Measurements from ENCODE around the gene SYTL2.

The SYTL2 gene

DNA sequence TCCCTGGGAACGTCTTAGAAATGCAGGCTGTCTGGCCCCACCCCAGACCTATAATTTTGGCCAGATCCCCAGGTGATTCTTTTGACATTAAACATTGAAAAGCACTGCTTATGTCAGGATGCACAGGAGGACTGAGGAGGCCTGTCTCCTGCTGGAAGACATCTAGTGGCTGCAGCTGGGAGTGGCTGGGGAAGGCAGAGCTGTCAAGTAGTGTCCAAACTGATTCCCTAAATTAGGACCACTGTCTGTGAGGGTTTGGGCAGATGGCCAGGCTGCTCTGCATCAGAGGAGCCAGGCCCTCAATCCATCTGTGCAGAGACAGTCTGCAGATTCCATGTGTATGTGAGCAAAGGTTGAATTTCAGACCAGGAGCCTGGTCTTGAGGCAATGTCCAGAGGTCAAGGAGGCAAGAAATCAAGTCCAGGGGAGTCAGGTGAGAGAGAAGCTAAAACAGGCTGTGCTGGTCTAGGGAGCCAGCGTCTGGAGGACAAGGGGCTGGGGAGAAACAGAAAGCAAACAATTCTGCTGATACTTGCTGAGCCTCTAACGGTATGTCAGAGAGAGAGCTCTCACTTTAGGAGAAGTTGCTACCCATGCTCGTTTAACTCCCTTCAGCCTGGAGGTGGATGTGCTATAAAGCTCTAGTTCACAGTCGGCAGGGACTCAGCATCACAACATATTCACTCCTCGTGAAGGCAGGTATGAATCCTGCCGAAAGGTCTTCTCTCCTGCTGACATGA is 15.3 kb upstream of the SYTL2 start:
- DNase-seq (ENCODE audit: low read depth in 1 of 2, low spot score in 1 of 2) = no peak

DNA sequence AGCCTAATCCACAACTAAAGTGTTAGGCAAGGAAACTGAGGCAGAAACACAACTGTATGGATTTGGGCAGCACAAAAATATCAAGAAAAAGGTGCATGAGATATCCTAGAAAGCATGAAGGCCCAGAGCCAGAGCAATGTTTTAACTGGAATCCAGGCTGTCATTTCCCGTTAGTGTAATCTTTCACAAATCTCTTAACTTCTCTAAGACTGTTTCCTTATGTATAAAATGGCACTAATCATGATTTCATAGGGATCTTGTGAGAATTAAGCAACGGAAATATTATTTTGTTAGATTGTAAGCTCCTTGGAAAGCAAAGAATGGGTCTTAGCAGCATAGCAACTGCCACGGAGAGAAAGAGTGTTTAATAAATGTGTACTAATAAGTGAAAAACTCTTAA is 14.7 kb upstream of the SYTL2 start:
- no peak for DNase-seq (ENCODE audit: low read depth in 1 of 2, low spot score in 1 of 2)

DNA sequence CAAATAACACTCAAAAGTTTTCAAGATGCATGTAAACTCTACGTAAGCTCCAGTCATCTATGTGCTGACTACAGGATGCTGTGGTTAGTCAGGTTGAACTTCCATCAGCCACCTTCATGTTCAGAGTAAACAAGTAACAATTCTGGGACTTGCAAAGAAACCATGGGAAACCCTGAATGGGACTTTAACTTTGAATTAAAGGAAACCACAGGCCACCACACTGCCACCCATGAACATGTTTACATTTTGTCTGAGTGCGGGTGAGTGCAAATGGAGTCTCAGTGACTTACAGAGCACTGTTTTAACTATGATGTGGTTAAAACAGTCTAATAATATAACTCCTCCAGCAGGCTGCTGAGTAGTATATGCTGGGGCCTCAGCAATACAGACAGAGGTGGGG is 12.9 kb upstream of the SYTL2 start:
- DNase-seq (ENCODE audit: low read depth in 1 of 2, low spot score in 1 of 2) = peak; percentile 23 to 41

DNA sequence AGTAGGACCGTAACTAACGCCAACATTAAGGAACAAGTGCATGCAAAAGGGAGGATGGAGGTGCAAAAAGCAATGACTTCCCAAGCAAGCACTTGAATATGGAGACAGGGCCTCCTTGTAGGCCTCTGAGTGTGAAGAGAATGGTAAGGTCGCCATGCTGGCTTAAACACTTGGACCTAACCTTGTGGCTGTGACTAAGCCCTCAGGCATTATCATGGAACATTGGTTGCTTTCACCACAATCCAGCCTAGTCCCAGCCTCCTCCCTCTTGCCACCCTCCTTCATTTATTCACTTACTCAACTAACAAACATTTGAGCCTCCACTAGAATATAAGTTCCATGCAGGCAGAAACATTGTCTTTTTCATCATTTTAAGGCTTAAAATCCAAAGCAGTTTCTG is 11.9 kb upstream of the SYTL2 start:
- DNase-seq (ENCODE audit: low read depth in 1 of 2, low spot score in 1 of 2) = no peak

DNA sequence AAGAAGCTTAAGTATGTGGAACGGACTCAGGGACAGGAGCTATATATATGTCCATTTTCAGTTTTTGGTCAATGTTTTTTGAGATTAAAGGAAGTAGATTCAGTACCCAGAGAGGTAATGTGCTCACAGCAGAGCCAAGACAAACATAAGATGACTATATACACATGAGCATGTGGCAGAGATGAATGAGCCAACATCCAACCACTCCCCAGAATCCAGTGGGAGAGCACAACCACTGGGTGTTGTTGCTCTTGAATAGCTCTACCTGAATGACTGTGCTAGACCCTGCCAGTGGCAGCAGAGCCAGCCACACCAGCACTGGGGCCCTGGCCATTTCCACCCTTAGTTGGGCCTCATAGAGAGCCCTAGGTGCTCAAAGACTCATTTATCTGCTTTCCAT is 10.7 kb upstream of the SYTL2 start:
- no peak for DNase-seq (ENCODE audit: low read depth in 1 of 2, low spot score in 1 of 2)

DNA sequence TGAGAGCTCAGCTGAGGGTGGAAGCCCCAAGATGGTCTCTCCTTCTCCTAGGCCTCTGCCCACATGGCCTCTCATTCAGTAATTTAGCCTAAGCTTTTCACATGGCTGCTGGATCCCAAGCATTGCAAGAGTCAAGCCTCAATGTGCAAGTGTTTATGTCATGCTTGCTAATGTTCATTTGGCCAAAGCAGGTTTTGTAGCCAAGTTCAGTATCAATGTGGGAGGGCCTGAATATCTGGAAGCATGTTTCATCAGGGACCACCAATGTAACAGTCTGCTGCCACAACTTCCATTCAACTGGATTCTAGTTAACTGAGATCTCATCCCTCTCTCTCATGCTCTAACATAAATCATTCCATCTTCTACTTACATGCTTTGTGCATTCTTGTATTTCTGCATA is 8.5 kb upstream of the SYTL2 start:
- no peak for DNase-seq (ENCODE audit: low read depth in 1 of 2, low spot score in 1 of 2)

DNA sequence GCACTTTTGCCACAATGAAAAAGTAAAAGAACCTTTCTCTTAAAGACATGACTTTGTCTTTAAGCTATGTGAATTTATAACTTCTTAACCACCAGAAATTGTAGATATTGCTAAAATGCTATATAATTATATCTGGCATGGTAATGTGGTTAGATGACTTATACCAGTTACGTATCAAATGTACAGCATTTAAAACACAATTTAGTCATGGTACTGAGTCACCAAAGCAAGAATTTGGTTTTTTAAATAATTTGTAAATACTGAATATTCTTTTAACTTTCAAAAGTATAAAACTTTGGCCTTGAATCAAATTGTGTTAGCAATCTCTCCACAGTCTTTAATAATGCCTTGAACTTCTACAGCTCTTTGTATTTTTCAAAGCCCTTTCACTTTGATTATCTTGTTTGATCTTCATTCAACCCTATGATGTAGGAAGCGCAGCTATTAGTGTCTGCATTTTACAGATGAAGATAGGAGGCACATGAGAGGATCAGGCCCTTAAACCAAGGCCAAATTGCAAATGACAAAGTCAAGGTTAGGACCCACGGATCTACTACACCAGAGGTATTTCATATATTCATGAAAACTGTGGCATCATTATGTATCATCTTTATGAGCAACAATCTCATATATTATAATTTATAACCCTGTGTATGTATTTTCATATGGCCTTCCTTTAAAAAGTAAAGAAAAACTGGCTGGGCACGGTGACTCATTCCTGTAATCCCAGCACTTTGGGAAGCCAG is 4.4 kb upstream of the SYTL2 start:
- no peak for DNase-seq (ENCODE audit: low read depth in 1 of 2, low spot score in 1 of 2)

DNA sequence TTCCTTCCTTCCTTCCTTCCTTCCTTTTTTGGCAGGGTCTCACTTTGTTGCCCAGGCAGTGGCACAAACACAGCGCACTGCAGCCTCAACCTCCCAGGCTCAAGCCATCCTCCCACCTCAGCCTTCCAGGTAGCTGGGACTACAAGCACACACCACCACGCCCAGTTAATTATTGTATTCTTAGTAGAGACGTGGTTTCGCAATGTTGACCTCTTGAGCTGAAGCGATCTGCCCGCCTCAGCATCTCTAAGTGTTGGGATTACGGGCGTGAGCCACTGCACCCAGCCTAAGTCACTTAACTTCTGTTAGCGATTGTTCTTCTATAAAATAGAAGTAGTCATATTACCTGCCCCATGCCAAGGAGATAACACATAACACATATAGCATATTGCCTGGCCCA is 2.8 kb upstream of the SYTL2 start:
- DNase-seq (ENCODE audit: low read depth in 1 of 2, low spot score in 1 of 2) = no peak

DNA sequence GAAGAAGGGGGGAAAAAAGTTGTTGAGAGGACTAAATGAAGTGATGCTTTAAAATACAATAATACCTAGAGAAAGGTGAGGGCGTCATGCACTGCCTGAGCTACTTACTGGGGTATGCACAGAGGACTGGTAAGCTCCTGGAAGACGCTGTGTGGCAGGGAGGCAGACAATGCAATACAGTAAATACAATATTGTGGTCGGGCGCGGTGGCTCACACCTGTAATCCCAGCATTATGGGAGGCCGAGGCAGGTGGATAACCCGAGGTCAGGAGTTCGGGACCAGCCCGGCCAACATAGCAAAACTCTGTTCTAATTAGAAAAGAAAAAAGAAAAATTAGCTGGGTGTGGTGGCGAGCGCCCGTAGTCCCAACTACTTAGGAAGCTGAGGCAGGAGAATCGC is 683 bp upstream of the SYTL2 start:
- no peak for DNase-seq (ENCODE audit: low read depth in 1 of 2, low spot score in 1 of 2)

DNA sequence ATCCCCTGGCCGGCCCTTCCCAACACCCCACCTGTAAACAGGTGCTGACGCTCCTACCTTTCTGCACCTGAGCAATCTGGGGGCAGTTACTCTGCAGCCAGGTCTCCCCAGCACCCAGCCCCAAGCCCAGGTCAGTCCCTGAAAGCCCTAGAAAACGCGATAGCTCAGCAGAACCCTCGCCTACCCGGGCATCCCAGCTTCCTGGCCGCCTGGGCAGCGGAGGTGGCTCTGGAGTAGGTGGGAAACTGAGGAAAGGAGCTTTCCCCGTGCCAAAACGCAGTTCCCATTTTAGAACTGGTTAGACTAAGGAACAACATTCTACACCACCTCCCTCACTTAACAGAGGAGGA is 445 bp downstream of the SYTL2 start:
- no peak for DNase-seq (ENCODE audit: low read depth in 1 of 2, low spot score in 1 of 2)

DNA sequence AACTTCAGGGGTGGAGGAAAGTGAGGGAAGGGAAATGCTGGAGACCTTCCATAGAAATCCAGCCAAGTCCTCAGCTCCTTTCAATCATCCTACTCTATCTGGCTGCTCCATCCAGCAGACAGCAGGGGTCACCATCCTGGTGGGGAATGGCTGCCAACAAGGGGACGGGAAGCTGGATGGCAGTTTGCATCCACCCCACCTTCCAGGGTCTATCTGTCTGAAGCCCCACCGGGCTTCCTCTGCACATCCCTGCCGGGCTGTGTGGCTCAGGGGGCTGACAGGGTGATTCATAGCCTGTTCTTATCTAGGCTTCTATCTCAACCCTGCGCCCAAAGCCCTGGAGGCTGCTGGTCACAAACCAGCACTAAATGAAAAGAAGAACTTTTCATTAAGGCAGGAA is 1.1 kb downstream of the SYTL2 start:
- DNase-seq (ENCODE audit: low read depth in 1 of 2, low spot score in 1 of 2) = no peak

DNA sequence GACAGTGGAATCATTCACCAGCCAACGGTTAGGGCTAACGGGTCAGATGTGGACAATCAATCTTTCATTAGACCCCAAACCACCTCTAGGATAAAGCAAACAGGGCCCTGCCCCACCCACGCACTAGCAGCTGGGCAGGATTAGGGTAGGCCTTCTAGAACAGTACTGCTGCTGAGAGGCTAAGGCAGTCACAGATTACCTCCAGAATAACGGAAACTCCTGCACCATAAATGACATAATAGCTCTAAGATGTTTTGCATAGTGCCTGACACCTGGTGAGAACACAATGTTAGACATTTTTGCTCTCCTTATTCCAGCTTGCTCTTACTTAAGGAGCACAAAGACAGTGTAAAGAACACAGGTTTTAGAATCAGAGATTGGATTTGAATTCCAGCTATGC is 1.8 kb downstream of the SYTL2 start:
- DNase-seq (ENCODE audit: low read depth in 1 of 2, low spot score in 1 of 2) = no peak

DNA sequence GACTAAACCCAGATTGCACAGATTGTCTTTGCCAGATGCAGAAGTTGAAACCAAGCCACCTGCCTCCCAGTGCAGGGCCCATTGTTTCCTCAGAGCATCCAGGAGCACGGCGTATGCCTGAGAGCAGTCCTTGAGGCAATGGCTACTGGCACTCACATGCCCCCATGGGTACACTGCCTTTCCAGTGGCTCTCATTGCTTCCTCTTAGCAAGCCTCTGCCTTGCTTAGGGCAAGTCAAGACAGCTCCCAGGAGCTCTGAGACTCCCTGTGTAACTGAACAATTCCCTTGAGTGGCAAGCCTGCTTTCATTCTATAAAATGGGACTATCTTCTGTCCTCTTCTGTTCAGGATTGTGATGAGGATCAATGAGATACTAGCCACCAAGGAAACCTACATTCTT is 4.1 kb downstream of the SYTL2 start:
- DNase-seq (ENCODE audit: low read depth in 1 of 2, low spot score in 1 of 2) = no peak

DNA sequence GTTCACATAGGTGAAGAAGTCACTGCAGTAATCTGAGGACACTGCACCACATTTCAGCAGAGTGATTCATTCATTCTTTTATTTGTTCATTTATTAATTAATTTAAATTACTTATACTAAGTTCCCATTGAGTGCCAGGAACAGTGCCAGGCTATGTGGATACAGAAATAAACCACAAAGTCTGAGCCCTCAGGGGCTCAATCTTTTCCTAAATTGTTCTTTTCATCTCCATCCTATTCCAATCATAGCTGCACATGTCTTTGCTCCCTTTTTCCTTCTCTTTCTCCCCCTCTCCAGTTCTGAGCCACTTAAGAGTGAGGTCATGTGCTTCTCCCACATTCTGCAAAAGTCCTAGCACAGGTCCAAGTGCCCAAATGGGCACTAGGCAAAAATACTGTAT is 4.9 kb downstream of the SYTL2 start:
- DNase-seq (ENCODE audit: low read depth in 1 of 2, low spot score in 1 of 2) = no peak

DNA sequence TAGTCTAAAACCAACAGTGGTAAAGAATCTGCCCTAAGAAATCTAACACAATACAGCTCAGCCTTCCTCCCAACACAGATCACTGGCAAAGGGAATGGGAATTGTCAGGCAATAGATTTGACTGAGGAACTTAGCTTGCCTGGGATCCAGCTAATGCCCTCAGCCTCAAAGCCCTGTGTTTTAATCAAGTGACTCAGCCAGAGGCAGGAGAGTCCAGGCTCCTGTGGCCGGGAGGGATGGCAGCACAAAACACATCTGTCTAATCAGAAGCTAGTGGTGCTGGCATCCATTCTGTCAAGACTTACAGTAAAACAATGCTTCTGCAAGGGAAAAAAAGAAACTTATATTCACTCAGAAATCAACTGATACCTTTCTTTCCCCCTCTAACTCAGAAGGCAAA is 5.6 kb downstream of the SYTL2 start:
- DNase-seq (ENCODE audit: low read depth in 1 of 2, low spot score in 1 of 2) = no peak

DNA sequence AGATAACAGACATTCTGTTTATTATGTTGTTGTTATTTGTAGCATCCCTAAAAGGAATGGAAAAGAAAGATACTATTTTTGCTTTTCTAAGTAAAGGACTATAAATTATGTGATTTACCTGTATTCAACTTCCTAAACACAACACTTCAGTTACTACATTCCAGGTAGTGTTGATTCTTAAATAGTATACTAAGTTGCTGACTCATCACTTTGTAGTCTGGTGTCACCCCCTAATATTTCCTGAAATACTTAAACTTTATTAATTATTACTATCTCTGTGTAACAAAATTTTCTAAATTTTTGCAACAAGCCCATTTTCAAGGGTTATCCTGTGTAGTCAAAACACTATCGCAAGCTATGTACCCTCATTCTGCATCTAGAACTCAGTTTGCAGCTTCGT is 7.0 kb downstream of the SYTL2 start:
- DNase-seq (ENCODE audit: low read depth in 1 of 2, low spot score in 1 of 2) = no peak

DNA sequence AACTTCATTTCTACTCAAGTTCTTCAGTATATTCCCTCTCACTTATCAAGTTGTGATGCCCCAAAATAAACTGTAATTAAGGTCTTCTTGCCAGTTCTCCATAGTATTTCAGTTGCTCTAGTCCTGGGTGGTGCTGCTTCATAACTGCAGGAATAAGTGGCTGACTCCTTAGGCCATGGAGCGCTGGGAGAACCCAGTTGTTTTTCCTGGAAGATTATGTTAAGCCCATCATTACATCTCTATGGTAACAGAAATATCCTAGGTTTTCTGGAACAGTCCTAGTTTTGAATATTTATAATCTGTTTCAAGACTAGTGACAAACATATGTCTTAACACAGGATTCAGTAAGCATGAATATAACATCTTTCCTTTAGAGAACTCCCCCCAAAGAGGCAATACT is 7.6 kb downstream of the SYTL2 start:
- no peak for DNase-seq (ENCODE audit: low read depth in 1 of 2, low spot score in 1 of 2)

DNA sequence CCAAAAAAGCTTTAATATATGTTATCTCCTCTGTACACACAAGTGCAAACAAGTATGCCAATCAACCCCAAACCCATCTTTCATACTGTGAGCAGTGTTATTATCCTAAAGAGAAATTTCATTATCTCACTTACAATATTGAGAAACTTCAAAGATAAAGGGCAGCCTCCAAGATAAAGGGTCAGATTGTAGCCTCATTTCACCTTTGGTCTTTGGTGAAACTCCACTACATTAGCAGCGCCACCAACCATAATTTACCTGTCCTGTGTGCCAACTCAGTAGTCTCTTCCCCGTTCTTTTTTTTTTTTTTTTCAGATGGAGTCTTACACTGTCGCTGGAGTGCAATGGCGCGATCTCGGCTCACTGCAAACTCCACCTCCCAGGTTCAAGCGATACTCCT is 9.4 kb downstream of the SYTL2 start:
- no peak for DNase-seq (ENCODE audit: low read depth in 1 of 2, low spot score in 1 of 2)

DNA sequence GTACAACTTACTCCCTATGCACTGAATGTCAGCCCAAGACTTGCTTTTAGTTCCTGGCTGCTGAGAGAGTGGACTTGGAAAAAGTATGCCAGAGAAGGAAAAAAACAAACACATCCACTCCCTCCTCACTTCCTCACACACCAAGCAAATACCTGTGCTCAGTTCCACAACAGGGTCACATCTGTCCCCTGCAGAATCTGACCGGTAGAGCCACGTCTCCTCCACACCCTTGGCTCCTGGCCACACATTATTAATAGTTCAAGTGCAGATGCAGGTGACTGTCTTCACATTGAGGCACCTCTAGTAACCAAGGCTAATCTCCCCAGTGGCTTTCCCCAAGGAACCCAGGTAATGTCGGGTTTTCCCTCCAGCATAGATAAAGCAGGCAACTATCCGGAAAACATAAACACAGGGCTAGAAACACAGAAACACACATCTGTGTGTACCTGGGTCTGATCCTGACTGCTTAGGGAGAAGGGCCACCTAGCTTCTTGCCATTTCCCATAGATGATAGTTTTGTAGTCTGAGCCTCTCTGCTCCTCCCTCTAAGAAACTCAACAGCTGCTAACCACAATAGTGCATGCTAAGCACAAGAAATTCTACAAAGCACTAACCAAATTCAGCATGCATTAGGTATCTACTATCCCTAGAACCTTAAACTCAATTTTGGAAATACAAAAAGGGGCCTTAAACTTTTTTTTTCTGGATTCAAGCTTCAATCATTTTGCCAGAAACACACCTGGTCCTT is 10.2 kb downstream of the SYTL2 start:
- DNase-seq (ENCODE audit: low read depth in 1 of 2, low spot score in 1 of 2) = no peak

DNA sequence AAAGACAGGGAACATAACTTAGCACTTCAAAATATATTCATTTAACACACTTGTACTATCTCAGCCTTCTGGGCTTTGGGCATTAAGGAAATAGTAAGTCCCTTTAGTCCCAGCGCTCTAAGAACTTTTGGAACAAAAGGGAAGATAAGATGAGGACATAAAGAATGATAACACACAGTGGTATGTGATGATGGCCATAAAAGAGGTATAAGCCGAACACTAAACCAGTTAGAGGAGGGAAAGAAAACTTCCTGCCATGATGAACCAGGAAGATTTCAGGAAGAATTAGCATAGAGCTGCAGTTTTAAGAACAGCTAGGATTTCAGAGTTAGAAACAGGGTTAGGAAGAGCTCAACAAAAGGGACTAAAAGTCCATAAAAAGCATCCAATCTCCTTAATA is 11.8 kb downstream of the SYTL2 start:
- no peak for DNase-seq (ENCODE audit: low read depth in 1 of 2, low spot score in 1 of 2)

DNA sequence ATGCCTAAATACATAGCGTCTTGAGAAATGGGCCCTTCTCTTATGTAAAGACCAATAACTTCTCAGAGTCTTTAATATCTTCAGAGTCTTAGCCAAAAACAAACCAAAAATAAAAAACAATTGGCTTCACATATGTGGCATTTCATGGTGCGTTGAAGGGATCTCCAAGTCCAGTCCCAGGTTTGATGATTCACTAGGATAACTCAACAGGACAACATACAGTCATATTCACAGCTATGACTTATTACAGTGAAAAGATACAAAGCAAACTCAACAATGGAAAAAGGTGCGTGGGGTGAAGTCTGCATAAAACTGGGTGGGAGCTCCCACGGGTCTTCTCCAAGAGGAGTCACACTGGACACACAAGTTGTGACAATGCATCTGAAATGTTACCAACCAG is 12.6 kb downstream of the SYTL2 start:
- DNase-seq (ENCODE audit: low read depth in 1 of 2, low spot score in 1 of 2) = no peak

DNA sequence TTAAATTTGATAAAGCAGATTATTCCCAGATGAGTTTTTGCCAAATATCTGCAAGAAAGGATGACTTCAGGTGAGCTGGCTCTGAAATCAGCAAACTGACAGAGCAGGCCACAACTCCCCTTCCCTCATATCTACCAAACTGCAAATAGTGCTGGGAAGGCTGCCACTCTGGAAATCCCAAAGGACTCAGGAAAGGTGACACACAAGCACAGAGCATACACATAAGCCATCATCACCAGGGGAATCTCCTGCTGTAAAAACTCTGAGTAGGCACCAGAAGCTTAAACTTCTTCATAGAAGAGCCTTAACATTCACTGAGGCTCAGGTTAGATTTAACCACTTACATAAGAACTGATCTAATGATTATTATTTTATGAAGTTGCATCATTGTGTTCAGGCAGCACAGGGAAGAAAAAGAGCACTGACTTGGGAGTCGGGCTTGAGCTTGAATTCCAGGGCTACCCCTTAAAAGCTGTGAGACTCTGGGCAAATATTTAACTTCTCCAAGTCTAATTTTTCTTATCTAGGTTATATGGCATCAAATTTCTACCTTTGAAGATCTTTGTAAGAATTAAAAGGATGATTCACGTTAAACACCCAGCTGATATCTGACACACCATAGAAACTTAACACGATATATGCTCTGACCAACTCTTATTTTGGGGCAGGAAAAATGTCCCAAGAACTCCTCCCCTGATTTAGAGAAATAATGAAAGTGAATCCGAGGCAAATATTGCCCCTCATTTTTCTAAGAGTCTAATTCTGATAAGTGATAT is 15.0 kb downstream of the SYTL2 start:
- no peak for DNase-seq (ENCODE audit: low read depth in 1 of 2, low spot score in 1 of 2)

Data from activated T-helper 1 cell treated with anti-CD3 and anti-CD28 coated beads, Interleukin-2, amount 50 U/mL, for 16 hours (primary cell).